NCI-H2196 (cell line): Measurements from ENCODE around the gene GAB2.

ENCODE experiments used
- DNase-seq: peaks from one replicate; lab custom pipeline; 2025; ENCODE audit not compliant: unreplicated experiment; lab: John Stamatoyannopoulos, UW

Gene GAB2

GRCh38 chr11:78212586-78213371, 204.8 kb downstream of the GAB2 start:
- DNase-seq = no peak

GRCh38 chr11:78211565-78211964, 206.1 kb downstream of the GAB2 start:
- no peak for DNase-seq

GRCh38 chr11:78210000-78210608, 207.5 kb downstream of the GAB2 start:
- DNase-seq = no peak

- no peak for DNase-seq
Observed at GRCh38 chr11:78209478-78209877, 208.1 kb downstream of the GAB2 start.

- no peak for DNase-seq
Observed at GRCh38 chr11:78208257-78209165, 209.1 kb downstream of the GAB2 start.

- no peak for DNase-seq
Observed at GRCh38 chr11:78207532-78208256, 209.9 kb downstream of the GAB2 start.

GRCh38 chr11:78205691-78206090, 211.9 kb downstream of the GAB2 start:
- no peak for DNase-seq

GRCh38 chr11:78205256-78205655, 212.4 kb downstream of the GAB2 start:
- no peak for DNase-seq

- no peak for DNase-seq
Observed at GRCh38 chr11:78203184-78203583, 214.4 kb downstream of the GAB2 start.

GRCh38 chr11:78202733-78203167, 214.9 kb downstream of the GAB2 start:
- DNase-seq = no peak

GRCh38 chr11:78201096-78201818, 216.4 kb downstream of the GAB2 start:
- DNase-seq = no peak

GRCh38 chr11:78200553-78200952, 217.1 kb downstream of the GAB2 start:
- DNase-seq = no peak

GRCh38 chr11:78200061-78200460, 217.6 kb downstream of the GAB2 start:
- no peak for DNase-seq

- no peak for DNase-seq
Observed at GRCh38 chr11:78199653-78200015, 218.0 kb downstream of the GAB2 start.

- DNase-seq = no peak
Observed at GRCh38 chr11:78199015-78199652, 218.5 kb downstream of the GAB2 start.

- DNase-seq = no peak
Observed at GRCh38 chr11:78197816-78198215, 219.8 kb downstream of the GAB2 start.

- no peak for DNase-seq
Observed at GRCh38 chr11:78196661-78197091, 220.9 kb downstream of the GAB2 start.

- no peak for DNase-seq
Observed at GRCh38 chr11:78195917-78196560, 221.6 kb downstream of the GAB2 start.

GRCh38 chr11:78194490-78194889, 223.1 kb downstream of the GAB2 start:
- no peak for DNase-seq
